Measurements from ENCODE around the gene LAX1.
"Not testable (repeated sequence)": the region's sequence is repeated elsewhere in the genome, so short reads cannot be mapped to it uniquely, and the experiment has no call there.

LAX1 gene

GRCh38 chr1:203792486-203792885 is 27.5 kb downstream of the LAX1 start:
- Mint-ChIP-seq H3K27me3 (no peaks in the 10 kb centered on the region), H3K27ac (no peak overlapping the region), H3K4me1 (peaks cover 17% of the 10 kb centered on the region), H3K9me3 (peaks cover 2 to 4% of the 10 kb centered on the region in 2 donors), H3K4me3 (no peak overlapping the region)
- ATAC-seq = no peak
- DNase-seq = no peak

DNA sequence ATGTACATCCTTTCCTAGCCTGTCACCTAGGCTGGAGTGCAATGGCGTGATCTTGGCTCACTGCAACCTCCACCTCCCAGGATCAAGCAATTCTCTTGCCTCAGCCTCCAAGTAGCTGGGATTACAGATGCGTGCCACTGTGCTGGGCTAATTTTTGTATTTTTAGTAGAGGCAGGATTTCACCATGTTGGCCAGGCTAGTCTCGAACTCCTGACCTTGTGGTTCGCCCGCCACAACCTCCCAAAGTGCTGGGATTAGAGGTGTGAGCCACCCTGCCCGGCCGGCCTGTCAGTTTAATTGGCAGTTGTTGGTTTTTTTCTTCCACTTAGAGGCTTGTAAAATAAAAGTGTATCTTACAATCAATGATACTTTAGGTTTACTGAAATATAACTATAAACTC is 28.6 kb downstream of the LAX1 start:
- not testable (repeated sequence) for ATAC-seq, H3K4me3 Mint-ChIP-seq, H3K27ac Mint-ChIP-seq, H3K9me3 Mint-ChIP-seq, DNase-seq, H3K27me3 Mint-ChIP-seq
- H3K4me1 Mint-ChIP-seq = peaks cover 27% of the 10 kb centered on the region

DNA sequence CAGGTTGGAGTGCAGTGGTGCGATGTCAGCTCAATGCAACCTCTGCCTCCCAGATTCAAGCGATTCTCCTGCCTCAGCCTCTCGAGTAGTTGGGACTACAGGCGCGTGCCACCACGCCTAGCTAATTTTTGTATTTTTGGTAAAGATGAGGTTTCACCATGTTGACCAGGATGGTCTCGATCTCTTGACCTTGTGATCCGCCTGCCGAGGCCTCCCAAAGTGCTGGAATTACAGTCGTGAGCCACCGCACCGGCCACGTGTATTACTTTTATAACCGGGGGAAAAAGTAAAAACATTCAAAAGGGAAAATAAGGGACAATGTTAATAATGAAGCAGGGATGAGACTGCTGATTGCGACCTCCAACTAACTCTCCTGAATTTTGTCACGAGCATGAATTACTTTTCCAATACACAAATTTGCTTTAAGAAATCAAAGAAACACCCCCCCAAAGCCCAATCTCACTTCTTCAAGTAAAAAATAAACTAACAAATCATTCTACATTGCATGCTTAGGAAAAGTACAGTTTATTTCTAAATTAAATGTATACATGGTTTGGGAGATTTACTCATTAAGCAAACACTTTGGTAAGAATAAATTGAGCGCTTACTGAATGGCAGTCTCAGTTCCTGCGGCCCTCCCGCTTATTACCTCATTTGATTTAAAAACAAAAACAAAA is 29.9 kb downstream of the LAX1 start:
- DNase-seq (no peak), ATAC-seq (no peak)
- H3K4me3 Mint-ChIP-seq = peak overlapping the region; percentile 86 to 88
- peaks cover 4 to 7% of the 10 kb centered on the region in 2 donors for H3K9me3 Mint-ChIP-seq
- H3K4me1 Mint-ChIP-seq = peaks cover 38% of the 10 kb centered on the region
- H3K27me3 Mint-ChIP-seq = no peaks in the 10 kb centered on the region
- H3K27ac Mint-ChIP-seq = peak overlapping the region; percentile 96 to 98

GRCh38 chr1:203795441-203796235 is 30.7 kb downstream of the LAX1 start, which contains the start of the genes ZBED6 and ZC3H11A:
Gene ZBED6 (plus strand): TSS chr1:203795623. CDS start chr1:203797523, 1,900 bp downstream.
Gene ZC3H11A (plus strand): TSS chr1:203795623. CDS start chr1:203817071, 21,448 bp downstream.
- peak within 1 kb of the TSS; percentile 96 to 98 for H3K27ac Mint-ChIP-seq
- DNase-seq = peak; percentile 95 to 98
- H3K27me3 Mint-ChIP-seq = no peaks in the 10 kb centered on the region
- peaks cover 42% of the 10 kb centered on the region for H3K4me1 Mint-ChIP-seq
- peak within 1 kb of the TSS; percentile 86 to 88 for H3K4me3 Mint-ChIP-seq
- peaks cover 4 to 7% of the 10 kb centered on the region in 2 donors for H3K9me3 Mint-ChIP-seq
- peak; percentile 100 for ATAC-seq

DNA sequence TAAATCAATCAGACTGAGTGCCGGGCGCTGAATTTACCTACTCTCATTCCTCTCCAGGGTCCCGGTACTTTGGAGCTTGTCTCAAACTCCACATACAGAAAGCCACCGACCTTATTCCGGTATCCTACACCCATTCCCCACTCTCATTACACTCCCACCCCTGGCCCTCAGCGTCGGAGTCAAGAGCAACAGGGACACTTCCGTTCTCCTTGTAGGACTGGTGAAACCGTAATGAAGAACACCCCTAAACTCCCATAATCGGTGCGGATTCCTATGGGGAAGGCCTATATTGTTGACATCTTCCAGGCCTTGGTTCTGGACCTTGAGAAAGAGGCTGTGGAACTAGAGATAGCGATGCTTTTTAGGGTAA is 31.2 kb downstream of the LAX1 start:
- peak; percentile 27 for ATAC-seq
- peak in 1 of 2 donors; percentile 24 for DNase-seq
- peaks cover 42% of the 10 kb centered on the region for H3K4me1 Mint-ChIP-seq

DNA sequence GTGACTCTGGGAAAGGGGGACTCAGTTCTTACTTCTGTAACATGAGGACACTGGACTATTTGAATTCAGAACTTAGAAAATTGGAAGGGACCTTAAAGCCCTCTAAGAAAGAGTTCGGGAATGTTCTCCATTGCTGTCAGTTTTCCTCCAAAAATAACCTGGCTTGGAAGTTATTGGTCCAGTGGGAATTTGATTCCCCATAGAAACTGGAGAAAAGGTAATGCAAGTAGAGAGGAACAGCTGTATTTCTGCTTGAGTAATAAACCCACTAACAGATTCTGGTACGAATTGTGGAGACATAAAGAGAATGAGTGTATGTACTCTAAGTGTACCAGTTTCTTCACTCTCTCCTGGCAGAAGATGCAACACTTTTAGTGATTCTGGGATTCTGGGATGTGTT is 32.2 kb downstream of the LAX1 start:
- H3K4me3 Mint-ChIP-seq = peak overlapping the region; percentile 86 to 88
- peaks cover 42% of the 10 kb centered on the region for H3K4me1 Mint-ChIP-seq
- DNase-seq = no peak
- no peak overlapping the region for H3K27ac Mint-ChIP-seq
- peaks cover 4 to 7% of the 10 kb centered on the region in 2 donors for H3K9me3 Mint-ChIP-seq
- no peak for ATAC-seq
- H3K27me3 Mint-ChIP-seq = no peaks in the 10 kb centered on the region

More for the DNA sequence above, 31.2 kb downstream of the LAX1 start:
- Mint-ChIP-seq H3K4me3 (peak overlapping the region; percentile 86 to 88), H3K27ac (peak overlapping the region; percentile 96 to 98), H3K27me3 (no peaks in the 10 kb centered on the region), H3K9me3 (peaks cover 4 to 7% of the 10 kb centered on the region in 2 donors)

GRCh38 chr1:203797948-203798655 is 33.1 kb downstream of the LAX1 start:
- peaks cover 48% of the 10 kb centered on the region for H3K4me1 Mint-ChIP-seq
- peak overlapping the region in 1 of 2 donors; percentile 88 for H3K4me3 Mint-ChIP-seq
- H3K27me3 Mint-ChIP-seq = no peaks in the 10 kb centered on the region
- H3K9me3 Mint-ChIP-seq = peaks cover 4 to 7% of the 10 kb centered on the region in 2 donors
- DNase-seq (no peak), ATAC-seq (no peak)
- no peak overlapping the region for H3K27ac Mint-ChIP-seq

GRCh38 chr1:203799157-203799556 is 34.2 kb downstream of the LAX1 start:
- Mint-ChIP-seq H3K27me3 (no peaks in the 10 kb centered on the region), H3K4me3 (no peak overlapping the region), H3K9me3 (peaks cover 4 to 7% of the 10 kb centered on the region in 2 donors), H3K4me1 (peaks cover 59% of the 10 kb centered on the region), H3K27ac (no peak overlapping the region)
- DNase-seq (no peak), ATAC-seq (no peak)

GRCh38 chr1:203799971-203800370 is 35.0 kb downstream of the LAX1 start:
- peaks cover 4 to 7% of the 10 kb centered on the region in 2 donors for H3K9me3 Mint-ChIP-seq
- H3K27me3 Mint-ChIP-seq = no peaks in the 10 kb centered on the region
- DNase-seq = no peak
- no peak for ATAC-seq
- H3K4me3 Mint-ChIP-seq = peak overlapping the region in 1 of 2 donors; percentile 30
- H3K4me1 Mint-ChIP-seq = peaks cover 59% of the 10 kb centered on the region
- no peak overlapping the region for H3K27ac Mint-ChIP-seq

DNA sequence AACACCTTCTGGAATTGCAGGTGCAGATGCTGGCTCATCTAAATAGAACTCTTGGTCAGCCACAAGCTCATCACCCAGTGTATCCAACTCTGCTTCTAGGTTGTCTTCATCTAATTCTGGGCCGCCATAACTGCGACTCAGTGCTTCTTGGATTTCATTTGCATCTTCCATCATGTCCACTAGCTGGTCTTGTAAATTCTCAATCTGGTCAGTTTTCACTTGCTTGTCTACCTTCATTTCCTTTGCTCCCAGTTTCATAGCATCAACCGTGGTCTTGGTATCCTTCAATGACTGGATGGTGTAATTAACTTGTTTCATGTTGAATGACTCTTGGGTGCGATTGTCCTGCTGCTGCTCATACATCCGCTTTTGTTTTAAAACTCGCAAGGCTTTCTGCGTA is 40.7 kb downstream of the LAX1 start:
- no peak for ATAC-seq
- Mint-ChIP-seq H3K27ac (no peak overlapping the region), H3K4me3 (no peak overlapping the region), H3K27me3 (no peaks in the 10 kb centered on the region), H3K4me1 (peaks cover 34% of the 10 kb centered on the region), H3K9me3 (no peaks in the 10 kb centered on the region)
- DNase-seq = no peak

DNA sequence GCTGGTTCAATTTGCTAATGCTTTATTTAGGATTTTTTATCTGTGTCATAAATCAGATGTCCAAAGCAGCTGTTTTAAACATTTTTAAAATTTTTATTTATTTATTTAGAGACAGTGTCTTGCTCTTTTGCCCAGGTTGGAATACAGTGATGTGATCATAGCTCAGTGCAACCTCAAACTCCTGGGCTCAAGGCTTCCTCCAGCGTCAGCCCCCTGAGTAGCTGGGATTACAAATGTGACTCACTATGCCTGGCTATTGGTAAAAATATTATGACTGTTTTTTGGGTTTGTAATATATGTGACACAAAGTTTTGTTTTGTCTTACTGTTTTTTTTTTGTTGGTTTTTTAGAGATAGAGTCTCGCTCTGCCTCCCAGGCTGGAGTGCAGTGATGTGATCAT is 42.2 kb downstream of the LAX1 start:
- no peaks in the 10 kb centered on the region for H3K9me3 Mint-ChIP-seq
- H3K27ac Mint-ChIP-seq = peak overlapping the region in 1 of 2 donors; percentile 49
- DNase-seq (no peak), ATAC-seq (no peak)
- no peak overlapping the region for H3K4me3 Mint-ChIP-seq
- H3K4me1 Mint-ChIP-seq = peaks cover 42% of the 10 kb centered on the region
- no peaks in the 10 kb centered on the region for H3K27me3 Mint-ChIP-seq

DNA sequence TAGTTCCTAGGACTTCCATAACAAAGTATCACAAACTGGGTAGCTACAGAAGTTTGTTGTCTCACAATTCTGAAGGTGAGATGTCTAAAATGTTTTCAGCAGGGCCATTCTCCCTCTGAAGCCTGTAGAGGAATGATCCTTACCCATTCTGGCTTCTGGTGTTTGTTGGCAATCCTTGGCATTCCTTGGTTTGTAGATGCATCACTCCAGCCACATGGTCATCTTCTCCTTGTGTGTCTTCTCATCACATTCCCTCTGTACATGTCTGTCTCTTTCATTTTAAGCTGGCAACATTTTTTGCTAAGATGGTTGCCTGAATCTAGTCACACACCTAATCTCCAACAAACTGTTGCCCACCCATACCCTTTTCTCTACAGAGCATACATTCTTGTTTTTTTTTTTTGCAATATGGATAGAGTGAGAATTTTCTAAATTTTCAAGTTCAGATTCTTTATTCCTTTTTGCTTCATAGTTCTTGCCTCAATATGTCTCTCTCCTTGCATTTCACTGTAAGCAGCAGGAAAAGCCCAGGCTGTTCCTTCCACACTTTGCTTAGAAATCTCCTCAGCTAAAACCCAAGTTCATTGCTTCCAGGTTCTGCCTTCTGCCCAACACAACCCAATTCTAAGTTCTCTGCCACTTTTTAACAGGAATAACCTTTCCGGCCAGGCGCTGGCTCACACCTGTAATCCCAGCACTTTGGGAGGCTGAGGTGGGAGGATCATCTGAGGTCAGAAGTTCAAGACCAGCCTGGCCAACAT is 48.8 kb downstream of the LAX1 start:
- Mint-ChIP-seq H3K4me1 (peaks cover 22% of the 10 kb centered on the region), H3K9me3 (no peaks in the 10 kb centered on the region), H3K27me3 (no peaks in the 10 kb centered on the region), H3K27ac (no peak overlapping the region), H3K4me3 (no peak overlapping the region)
- ATAC-seq = no peak
- no peak for DNase-seq

GRCh38 chr1:203818399-203818798 is 53.4 kb downstream of the LAX1 start:
- Mint-ChIP-seq H3K27me3 (no peaks in the 10 kb centered on the region), H3K27ac (peak overlapping the region; percentile 61 to 65), H3K4me1 (peaks cover 15% of the 10 kb centered on the region), H3K4me3 (no peak overlapping the region), H3K9me3 (no peaks in the 10 kb centered on the region)
- no peak for DNase-seq
- no peak for ATAC-seq

- no peaks in the 10 kb centered on the region for H3K27me3 Mint-ChIP-seq
- DNase-seq (no peak), ATAC-seq (no peak)
- no peaks in the 10 kb centered on the region for H3K9me3 Mint-ChIP-seq
- H3K4me3 Mint-ChIP-seq = no peak overlapping the region
- peaks cover 16% of the 10 kb centered on the region for H3K4me1 Mint-ChIP-seq
- no peak overlapping the region for H3K27ac Mint-ChIP-seq
Measured at GRCh38 chr1:203823306-203823705, 58.3 kb downstream of the LAX1 start.
